ENCODE measurements around the gene MFAP4.

GRCh38 chr17:19338031-19338990 lies 48.7 kb downstream of the MFAP4 start:
- TF ChIP-seq CTCF (IDR thresholded peaks at IDR 0.05): peak; percentile 33 to 54 (median 47)
- no peak for TF ChIP-seq POLR2A (IDR thresholded peaks at IDR 0.05)
